Hematopoietic multipotent progenitor cell treated with erythropoietin and hydrocortisone succinate and interleukin-3 and kit ligand, for 6 days (in vitro differentiated cells): Measurements from ENCODE around the gene MYBPC1.
A peak's percentile ranks its signal among the peaks of the same experiment; 100 is the strongest.
"Not testable (repeated sequence)": the region's sequence is repeated elsewhere in the genome, so short reads cannot be mapped to it uniquely, and the experiment has no call there.

Source experiments
- DNase-seq: peaks from one replicate; pipeline ENCODE4 v3.0.0-alpha.2; 2015

MYBPC1 gene

GRCh38 chr12:101607894-101608293 lies 13.1 kb downstream of the MYBPC1 start:
- no peak for DNase-seq

GRCh38 chr12:101608301-101609133 lies 13.7 kb downstream of the MYBPC1 start:
- no peak for DNase-seq

- DNase-seq = no peak
Measured at GRCh38 chr12:101609198-101609597, 14.4 kb downstream of the MYBPC1 start.

- DNase-seq = no peak
Measured at GRCh38 chr12:101612160-101612916, 17.6 kb downstream of the MYBPC1 start.

GRCh38 chr12:101616027-101616494 lies 21.3 kb downstream of the MYBPC1 start:
- peak; percentile 54 for DNase-seq

GRCh38 chr12:101619026-101619786 lies 24.4 kb downstream of the MYBPC1 start:
- no peak for DNase-seq

- DNase-seq = no peak
Measured at GRCh38 chr12:101619858-101620761, 25.3 kb downstream of the MYBPC1 start.

- peak; percentile 20 for DNase-seq
Measured at GRCh38 chr12:101620762-101621133, 26.0 kb downstream of the MYBPC1 start.

GRCh38 chr12:101628676-101629075 lies 33.9 kb downstream of the MYBPC1 start:
- no peak for DNase-seq

- DNase-seq = peak; percentile 35
Measured at GRCh38 chr12:101634724-101635123, 40.0 kb downstream of the MYBPC1 start.

GRCh38 chr12:101637936-101638335 lies 43.2 kb downstream of the MYBPC1 start:
- DNase-seq = no peak

- DNase-seq = peak; percentile 32
Measured at GRCh38 chr12:101642115-101643067, 47.6 kb downstream of the MYBPC1 start.

- DNase-seq = no peak
Measured at GRCh38 chr12:101647711-101648110, 52.9 kb downstream of the MYBPC1 start.

- DNase-seq = no peak
Measured at GRCh38 chr12:101648195-101648594, 53.4 kb downstream of the MYBPC1 start.

GRCh38 chr12:101650346-101651117 lies 55.8 kb downstream of the MYBPC1 start:
- DNase-seq = no peak

- peak; percentile 32 for DNase-seq
Measured at GRCh38 chr12:101653030-101653429, 58.3 kb downstream of the MYBPC1 start.

GRCh38 chr12:101653503-101653902 lies 58.7 kb downstream of the MYBPC1 start:
- DNase-seq = no peak

GRCh38 chr12:101654442-101654841 lies 59.7 kb downstream of the MYBPC1 start:
- no peak for DNase-seq

- no peak for DNase-seq
Measured at GRCh38 chr12:101655393-101655792, 60.6 kb downstream of the MYBPC1 start.

- DNase-seq = not testable (repeated sequence)
Measured at GRCh38 chr12:101660662-101661061, 65.9 kb downstream of the MYBPC1 start.
